IMR-90 (cell line): ENCODE data around the gene SHOX. TPM values are rescaled to one million over a fixed set of nuclear protein-coding genes. Genes with fewer than 3 reads are reported as not detected.

Source experiments
- ATAC-seq: fragments of 200-7000 bp; cut with Tn5 transposase; 2 replicates; pipeline ENCODE4 v1.9.1; 2020; ENCODE audit warnings: low read depth, mild to moderate bottlenecking, moderate library complexity
- BruUV-seq: library from RNA; stranded (reverse); fragments of 400-500 nt; replicated peaks from 2 replicates; lab custom pipeline; 2021; lab: Mats Ljungman, UMichigan
- CTCF ChIA-PET: fragments of 300-600 bp; formaldehyde crosslinking; extraction: SDS; loops from one replicate; lab custom pipeline; 2021; ENCODE audit warnings: antibody characterized with exemption; lab: Yijun Ruan, JAX
- POLR2A ChIA-PET: fragments of 300-600 bp; sonication (Branson Sonifier 250); formaldehyde crosslinking; loops from one replicate; lab custom pipeline; 2022; ENCODE audit warnings: antibody characterized with exemption; ENCODE audit not compliant: unreplicated experiment; lab: Charles Lee
- DNase-seq: peaks from one replicate; pipeline ENCODE4 v3.0.0; 2013
- H2AFZ ChIP-seq: replicated peaks from 2 replicates; pipeline ENCODE3; 2013; ENCODE audit warnings: low read length, mild to moderate bottlenecking; ENCODE audit not compliant: poor library complexity
- H2AK5ac ChIP-seq: 2 replicates; pipeline ENCODE4 v1.6.1; 2013; ENCODE audit warnings: low read depth, low read length, inconsistent platforms
- H2AK9ac ChIP-seq: replicated peaks from 2 replicates; pipeline ENCODE3; 2013; ENCODE audit warnings: mild to moderate bottlenecking, low read depth, low read length, moderate library complexity; ENCODE audit not compliant: poor library complexity
- H2BK120ac ChIP-seq: 2 replicates; pipeline ENCODE4 v1.6.1; 2013; ENCODE audit warnings: low read depth, low read length, inconsistent platforms
- H2BK15ac ChIP-seq: 3 replicates; pipeline ENCODE4 v1.6.1; 2013; ENCODE audit warnings: low read depth, low read length, inconsistent platforms
- H2BK20ac ChIP-seq: 2 replicates; pipeline ENCODE4 v1.6.1; 2013; ENCODE audit warnings: low read depth, mild to moderate bottlenecking, inconsistent platforms, low read length, moderate library complexity
- H2BK5ac ChIP-seq: 2 replicates; pipeline ENCODE4 v1.6.1; 2013; ENCODE audit warnings: mild to moderate bottlenecking, low read depth, low read length, inconsistent platforms; ENCODE audit not compliant: poor library complexity, severe bottlenecking
- H3K14ac ChIP-seq: replicated peaks from 2 replicates; pipeline ENCODE4 v1.6.1; 2013; ENCODE audit warnings: low read depth, low read length, inconsistent platforms
- H3K18ac ChIP-seq: 2 replicates; pipeline ENCODE4 v1.6.1; 2013; ENCODE audit warnings: low read depth, low read length, control low read depth
- H3K23ac ChIP-seq: 2 replicates; pipeline ENCODE4 v1.6.1; 2013; ENCODE audit warnings: low read depth, low read length, inconsistent platforms
- H3K27ac ChIP-seq: 2 replicates; pipeline ENCODE4 v1.5.1; 2013; ENCODE audit warnings: mild to moderate bottlenecking, control low read depth, low read length; ENCODE audit not compliant: insufficient read depth
- H3K27me3 ChIP-seq: 2 replicates; pipeline ENCODE4 v1.6.1; 2013; ENCODE audit warnings: low read length; ENCODE audit not compliant: control insufficient read depth, insufficient read depth
- H3K36me3 ChIP-seq: 2 replicates; pipeline ENCODE4 v1.6.1; 2013; ENCODE audit warnings: low read length, mixed read lengths; ENCODE audit not compliant: control insufficient read depth, insufficient read depth
- H3K4ac ChIP-seq: 2 replicates; pipeline ENCODE4 v1.6.1; 2013; ENCODE audit warnings: low read depth, low read length, inconsistent platforms
- H3K4me1 ChIP-seq: 2 replicates; pipeline ENCODE4 v1.6.1; 2013; ENCODE audit warnings: low read length, mixed read lengths; ENCODE audit not compliant: control insufficient read depth, insufficient read depth
- H3K4me2 ChIP-seq: 2 replicates; pipeline ENCODE4 v1.6.1; 2013; ENCODE audit warnings: low read depth, mild to moderate bottlenecking, control low read depth, low read length, moderate library complexity
- H3K4me3 ChIP-seq: 2 replicates; pipeline ENCODE4 v1.5.1; 2013; ENCODE audit warnings: low read depth, mild to moderate bottlenecking, control low read depth, low read length, moderate library complexity; ENCODE audit not compliant: insufficient read depth
- H3K56ac ChIP-seq: 2 replicates; pipeline ENCODE4 v1.6.1; 2013; ENCODE audit warnings: low read length, inconsistent platforms; ENCODE audit not compliant: insufficient read depth; ENCODE audit errors: extremely low read depth
- H3K79me1 ChIP-seq, 2 experiments: 2 replicates each; pipeline ENCODE4 v1.6.1; 2013; ENCODE audit warnings: low read length in 2 of 2, inconsistent platforms in 1 of 2, low read depth in 1 of 2
- H3K9ac ChIP-seq: 2 replicates; pipeline ENCODE4 v1.6.1; 2013; ENCODE audit warnings: low read depth, low read length, control low read depth
- H3K9me1 ChIP-seq: 2 replicates; pipeline ENCODE4 v1.6.1; 2013; ENCODE audit warnings: low read length, inconsistent platforms; ENCODE audit not compliant: insufficient read depth
- H3K9me3 ChIP-seq: 2 replicates; pipeline ENCODE4 v1.6.1; 2013; ENCODE audit warnings: low read length; ENCODE audit not compliant: control insufficient read depth, insufficient read depth
- H4K20me1 ChIP-seq: 2 replicates; pipeline ENCODE4 v1.6.1; 2013; ENCODE audit warnings: low read length, inconsistent platforms; ENCODE audit not compliant: insufficient read depth
- H4K5ac ChIP-seq: 2 replicates; pipeline ENCODE4 v1.6.1; 2013; ENCODE audit warnings: mild to moderate bottlenecking, low read depth, low read length, control low read depth
- H4K8ac ChIP-seq, 2 experiments: 2 replicates each; pipeline ENCODE4 v1.6.1; 2013; ENCODE audit warnings: low read depth in 2 of 2, low read length in 2 of 2, control low read depth in 1 of 2, inconsistent platforms in 1 of 2
- H4K91ac ChIP-seq: 2 replicates; pipeline ENCODE4 v1.6.1; 2013; ENCODE audit warnings: low read depth, low read length, inconsistent platforms; ENCODE audit not compliant: insufficient read depth
- CTCF ChIP-seq: conservative IDR thresholded peaks from 2 replicates; pipeline ENCODE4 v1.5.1; 2012; ENCODE audit warnings: mild to moderate bottlenecking, low read depth, low read length, improper control_type of control experiment
- FOS ChIP-seq: fragments of 150-350 bp; IDR thresholded peaks from 2 replicates; pipeline ENCODE4 v1.6.1; 2016; ENCODE audit warnings: low read depth, low read length
- MAFK ChIP-seq: IDR thresholded peaks from 2 replicates; pipeline ENCODE4 v1.6.1; 2012; ENCODE audit warnings: low read depth, low read length, improper control_type of control experiment
- RAD21 ChIP-seq: IDR thresholded peaks from 2 replicates; pipeline ENCODE4 v1.6.1; 2012; ENCODE audit warnings: low read length, improper control_type of control experiment
- WGBS, 2 experiments: methylation state at CpG; one replicate each; pipeline versions ENCODE4 v1.1.5 to v1.1.7; 2013; ENCODE audit warnings: missing lambda C conversion rate in 2 of 2; ENCODE audit not compliant: insufficient read length in 1 of 2; ENCODE audit errors: extremely low coverage in 2 of 2; 5-methylcytosine and 5-hydroxymethylcytosine counted together
- dilution Hi-C: fragments of 300-500 bp; cut with HindIII; formaldehyde crosslinking; loops from one replicate; pipeline ENCODE4 v1.14.3; 2018; ENCODE audit warnings: low sequenced_read_pairs; ENCODE audit not compliant: unreplicated experiment
- in situ Hi-C: fragments of 300-500 bp; cut with MboI; formaldehyde crosslinking; loops from 3 replicates; pipeline ENCODE4 v1.14.3; 2019; ENCODE audit warnings: low sequenced_read_pairs, inconsistent platforms, mixed read lengths
- intact Hi-C: fragments of 100-400 bp; cut with micrococcal nuclease; formaldehyde crosslinking; loops from 2 replicates; pipeline ENCODE4 v1.10.0; 2022
- polyA plus RNA-seq, 3 experiments: library from polyadenylated mRNA; depleted of rRNA; stranded (reverse); fragments of >200 nt; gene quantifications; 2 replicates each; pipeline ENCODE4 v1.2.3, GENCODE V29; 2012; ENCODE audit warnings: low replicate concordance in 1 of 3
- total RNA-seq: library from RNA; depleted of rRNA; stranded (reverse); fragments of >200 nt; gene quantifications from 2 replicates; pipeline ENCODE4 v1.2.3, GENCODE V29; 2012
- TF ChIP-seq, protein P1 (sequence below): fragments of 150-350 bp; IDR thresholded peaks from 2 replicates; pipeline ENCODE4 v1.6.1; 2016; ENCODE audit warnings: low read depth, mild to moderate bottlenecking, low read length, moderate library complexity, borderline replicate concordance
- TF ChIP-seq, protein P2 (sequence below): fragments of 150-350 bp; IDR thresholded peaks from 2 replicates; pipeline ENCODE4 v1.6.1; 2017; ENCODE audit warnings: mild to moderate bottlenecking, antibody characterized with exemption, low read length, low read depth

Gene SHOX
- total and polyA plus RNA-seq, 2 of the 4 experiments (the other 2 are of a cell fraction): not detected

DNA sequence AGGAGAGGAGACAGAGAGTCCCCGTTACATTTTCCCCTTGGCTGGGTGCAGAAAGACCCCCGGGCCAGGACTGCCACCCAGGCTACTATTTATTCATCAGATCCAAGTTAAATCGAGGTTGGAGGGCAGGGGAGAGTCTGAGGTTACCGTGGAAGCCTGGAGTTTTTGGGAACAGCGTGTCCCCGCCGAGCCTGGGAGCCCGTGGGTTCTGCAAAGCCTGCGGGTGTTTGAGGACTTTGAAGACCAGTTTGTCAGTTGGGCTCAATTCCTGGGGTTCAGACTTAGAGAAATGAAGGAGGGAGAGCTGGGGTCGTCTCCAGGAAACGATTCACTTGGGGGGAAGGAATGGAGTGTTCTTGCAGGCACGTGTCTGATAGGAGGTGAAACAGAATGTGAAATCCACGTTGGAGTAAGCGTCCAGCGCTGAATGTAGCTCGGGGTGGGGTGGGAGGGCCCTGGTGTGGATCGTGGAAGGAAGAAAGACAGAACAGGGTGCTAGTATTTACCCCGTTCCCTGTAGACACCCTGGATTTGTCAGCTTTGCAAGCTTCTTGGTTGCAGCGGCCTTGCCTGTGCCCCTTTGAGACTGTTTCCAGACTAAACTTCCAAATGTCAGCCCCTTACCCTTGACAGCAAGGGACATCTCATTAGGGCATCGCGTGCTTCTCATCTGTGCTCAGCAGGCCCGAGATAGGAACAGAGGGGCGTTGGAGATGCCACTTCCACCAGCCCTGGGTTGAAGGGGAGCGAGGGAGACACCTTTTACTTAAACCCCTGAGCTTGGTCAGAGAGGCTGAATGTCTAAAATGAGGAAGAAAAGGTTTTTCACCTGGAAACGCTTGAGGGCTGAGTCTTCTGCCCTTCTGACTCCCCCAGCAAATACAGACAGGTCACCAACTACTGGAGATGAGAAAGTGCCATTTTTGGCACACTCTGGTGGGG lies 2.7 kb downstream of the SHOX start:
- no peak overlapping the region for H3K4me3 ChIP-seq
- no TSS peak for BruUV-seq

More for the DNA sequence above, 2.7 kb downstream of the SHOX start:
- CTCF ChIA-PET: no interaction called here
- Histone ChIP-seq H2AK5ac (no peak overlapping the region), H3K9ac (no peak overlapping the region), H4K20me1 (no peaks in the 10 kb centered on the region), H2BK20ac (no peak overlapping the region), H3K79me1 (no peaks in the 10 kb centered on the region), H3K23ac (no peak overlapping the region), H3K4me2 (no peak overlapping the region), H3K27ac (no peak overlapping the region), H3K18ac (no peak overlapping the region), H3K36me3 (no peaks in the 10 kb centered on the region), H3K4me1 (no peaks in the 10 kb centered on the region), H3K4ac (no peak overlapping the region), H4K5ac (no peak overlapping the region), H2BK5ac (no peak overlapping the region), H3K9me3 (no peaks in the 10 kb centered on the region), H4K91ac (no peak overlapping the region), H2BK15ac (no peak overlapping the region), H3K56ac (no peak overlapping the region), H2AK9ac (no peak overlapping the region), H2AFZ (no peak overlapping the region), H2BK120ac (no peak overlapping the region), H3K9me1 (no peaks in the 10 kb centered on the region), H4K8ac (no peak overlapping the region), H3K14ac (no peak overlapping the region), H3K27me3 (peaks cover 24% of the 10 kb centered on the region)
- 3% methylated on average over 10 of the region's 25 CpGs; no CpG with 5 or more reads in 1 of the 2 experiments for WGBS, 2 experiments
- TF ChIP-seq CTCF (no peak), MAFK (no peak), RAD21 (no peak), FOS (no peak)
- TF ChIP-seq, protein P1, sequence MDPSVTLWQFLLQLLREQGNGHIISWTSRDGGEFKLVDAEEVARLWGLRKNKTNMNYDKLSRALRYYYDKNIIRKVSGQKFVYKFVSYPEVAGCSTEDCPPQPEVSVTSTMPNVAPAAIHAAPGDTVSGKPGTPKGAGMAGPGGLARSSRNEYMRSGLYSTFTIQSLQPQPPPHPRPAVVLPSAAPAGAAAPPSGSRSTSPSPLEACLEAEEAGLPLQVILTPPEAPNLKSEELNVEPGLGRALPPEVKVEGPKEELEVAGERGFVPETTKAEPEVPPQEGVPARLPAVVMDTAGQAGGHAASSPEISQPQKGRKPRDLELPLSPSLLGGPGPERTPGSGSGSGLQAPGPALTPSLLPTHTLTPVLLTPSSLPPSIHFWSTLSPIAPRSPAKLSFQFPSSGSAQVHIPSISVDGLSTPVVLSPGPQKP: no peak
- TF ChIP-seq, protein P2, sequence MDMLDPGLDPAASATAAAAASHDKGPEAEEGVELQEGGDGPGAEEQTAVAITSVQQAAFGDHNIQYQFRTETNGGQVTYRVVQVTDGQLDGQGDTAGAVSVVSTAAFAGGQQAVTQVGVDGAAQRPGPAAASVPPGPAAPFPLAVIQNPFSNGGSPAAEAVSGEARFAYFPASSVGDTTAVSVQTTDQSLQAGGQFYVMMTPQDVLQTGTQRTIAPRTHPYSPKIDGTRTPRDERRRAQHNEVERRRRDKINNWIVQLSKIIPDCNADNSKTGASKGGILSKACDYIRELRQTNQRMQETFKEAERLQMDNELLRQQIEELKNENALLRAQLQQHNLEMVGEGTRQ: no peak
- no peak for DNase-seq
- intact Hi-C loops (no loop called here), in situ Hi-C loops (no loop called here), dilution Hi-C loops (no loop called here)
- POLR2A ChIA-PET: no interaction called here
- ATAC-seq: no peak
